Kidney epithelial cell (primary cell): ENCODE measurements around the gene TSHZ2. TPM values are rescaled to one million over a fixed set of nuclear protein-coding genes. Genes with fewer than 3 reads are reported as not detected.

Source experiments
- DNase-seq: peaks from one replicate; pipeline ENCODE4 v3.0.0-alpha.2; 2010; ENCODE audit warnings: low read depth
- H3K27me3 ChIP-seq: 2 replicates; pipeline ENCODE4 v1.6.0; 2011; ENCODE audit warnings: low read length; ENCODE audit not compliant: control insufficient read depth, insufficient read depth
- H3K36me3 ChIP-seq: 2 replicates; pipeline ENCODE4 v1.5.1; 2011; ENCODE audit warnings: low read length; ENCODE audit not compliant: control insufficient read depth, insufficient read depth
- H3K4me3 ChIP-seq: 2 replicates; pipeline ENCODE4 v1.5.1; 2011; ENCODE audit warnings: low read depth, mild to moderate bottlenecking, control low read depth, low read length
- total RNA-seq: library from RNA; depleted of rRNA; stranded (reverse); fragments of >200 nt; gene quantifications from 2 replicates; pipeline ENCODE4 v1.2.3, GENCODE V29; 2015
- TF ChIP-seq, protein P1 (sequence below): IDR thresholded peaks from 2 replicates; pipeline ENCODE4 v1.5.1; 2011; ENCODE audit warnings: mild to moderate bottlenecking, moderate library complexity, low read length, control low read depth, inconsistent platforms; ENCODE audit not compliant: insufficient read depth, poor library complexity, severe bottlenecking

The TSHZ2 gene
- total RNA-seq, 1 donor from 2014 or later, result 1.0 TPM

DNA sequence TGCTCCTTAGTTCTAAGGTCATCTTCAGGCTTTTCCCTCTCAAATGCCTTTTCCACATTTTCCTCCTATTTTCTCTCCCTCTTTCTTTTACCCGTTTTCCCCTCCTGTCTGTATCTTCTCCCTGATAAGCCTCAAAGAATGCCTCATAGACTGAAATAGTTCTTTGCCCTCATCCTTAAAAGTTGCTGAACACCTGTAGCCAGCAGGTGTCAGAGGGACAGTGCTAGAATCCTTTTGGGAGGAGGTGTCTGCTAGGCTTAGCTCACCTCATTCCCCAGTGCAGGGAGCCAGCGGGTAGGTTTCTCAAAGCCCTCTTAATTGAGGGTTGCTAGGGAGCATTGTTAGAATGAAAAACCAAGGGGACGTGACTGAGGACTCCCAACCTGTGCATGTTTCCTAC lies 204.0 kb downstream of the TSHZ2 start:
- no peak for DNase-seq
- Histone ChIP-seq H3K4me3 (no peak overlapping the region), H3K27me3 (no peaks in the 10 kb centered on the region), H3K36me3 (no peaks in the 10 kb centered on the region)
- TF ChIP-seq, protein P1, sequence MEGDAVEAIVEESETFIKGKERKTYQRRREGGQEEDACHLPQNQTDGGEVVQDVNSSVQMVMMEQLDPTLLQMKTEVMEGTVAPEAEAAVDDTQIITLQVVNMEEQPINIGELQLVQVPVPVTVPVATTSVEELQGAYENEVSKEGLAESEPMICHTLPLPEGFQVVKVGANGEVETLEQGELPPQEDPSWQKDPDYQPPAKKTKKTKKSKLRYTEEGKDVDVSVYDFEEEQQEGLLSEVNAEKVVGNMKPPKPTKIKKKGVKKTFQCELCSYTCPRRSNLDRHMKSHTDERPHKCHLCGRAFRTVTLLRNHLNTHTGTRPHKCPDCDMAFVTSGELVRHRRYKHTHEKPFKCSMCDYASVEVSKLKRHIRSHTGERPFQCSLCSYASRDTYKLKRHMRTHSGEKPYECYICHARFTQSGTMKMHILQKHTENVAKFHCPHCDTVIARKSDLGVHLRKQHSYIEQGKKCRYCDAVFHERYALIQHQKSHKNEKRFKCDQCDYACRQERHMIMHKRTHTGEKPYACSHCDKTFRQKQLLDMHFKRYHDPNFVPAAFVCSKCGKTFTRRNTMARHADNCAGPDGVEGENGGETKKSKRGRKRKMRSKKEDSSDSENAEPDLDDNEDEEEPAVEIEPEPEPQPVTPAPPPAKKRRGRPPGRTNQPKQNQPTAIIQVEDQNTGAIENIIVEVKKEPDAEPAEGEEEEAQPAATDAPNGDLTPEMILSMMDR, result no peak

DNA sequence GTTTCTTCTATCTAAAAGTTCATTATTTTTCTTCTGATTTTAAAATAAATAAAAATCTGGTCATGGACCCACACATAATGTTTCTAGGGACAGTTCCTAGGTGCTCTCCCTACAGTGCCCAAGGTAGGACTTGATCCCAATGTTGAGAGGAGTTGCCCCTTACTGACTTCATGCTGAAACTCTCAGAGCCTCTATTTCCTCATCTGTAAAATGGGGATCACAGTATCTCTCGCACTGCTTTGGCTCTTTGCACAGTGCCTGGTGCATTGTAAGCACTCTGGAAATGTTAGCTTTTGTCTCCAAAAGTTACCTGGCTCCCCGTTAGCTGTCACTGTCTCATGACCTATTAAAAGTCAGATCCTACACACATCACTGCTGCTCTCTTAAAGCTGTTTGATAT lies 205.5 kb downstream of the TSHZ2 start:
- H3K36me3 ChIP-seq, result no peaks in the 10 kb centered on the region
- TF ChIP-seq, protein P1, result no peak
- H3K27me3 ChIP-seq, result no peaks in the 10 kb centered on the region
- DNase-seq, result no peak
- no peak overlapping the region for H3K4me3 ChIP-seq

DNA sequence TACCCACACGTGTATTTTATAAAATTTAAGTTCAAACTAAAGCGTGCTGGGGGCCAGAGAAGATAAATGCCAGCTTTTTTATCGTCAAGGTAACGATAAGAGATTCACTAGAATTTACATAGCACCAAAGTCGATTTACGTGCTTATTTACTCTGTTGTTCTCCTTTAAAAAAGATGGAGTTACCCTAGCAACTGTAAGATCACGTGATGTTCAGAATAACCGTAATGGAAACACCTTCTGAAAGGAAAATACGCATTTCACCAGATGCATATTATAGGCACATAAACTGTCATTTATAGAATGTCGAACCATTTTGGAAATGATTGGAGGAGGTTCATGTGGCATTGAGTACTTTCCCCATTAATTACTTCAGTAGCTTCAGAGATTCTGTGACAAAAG lies 207.6 kb downstream of the TSHZ2 start:
- TF ChIP-seq, protein P1, result no peak
- H3K4me3 ChIP-seq, result no peak overlapping the region
- no peak for DNase-seq
- no peaks in the 10 kb centered on the region for H3K27me3 ChIP-seq
- H3K36me3 ChIP-seq, result no peaks in the 10 kb centered on the region

DNA sequence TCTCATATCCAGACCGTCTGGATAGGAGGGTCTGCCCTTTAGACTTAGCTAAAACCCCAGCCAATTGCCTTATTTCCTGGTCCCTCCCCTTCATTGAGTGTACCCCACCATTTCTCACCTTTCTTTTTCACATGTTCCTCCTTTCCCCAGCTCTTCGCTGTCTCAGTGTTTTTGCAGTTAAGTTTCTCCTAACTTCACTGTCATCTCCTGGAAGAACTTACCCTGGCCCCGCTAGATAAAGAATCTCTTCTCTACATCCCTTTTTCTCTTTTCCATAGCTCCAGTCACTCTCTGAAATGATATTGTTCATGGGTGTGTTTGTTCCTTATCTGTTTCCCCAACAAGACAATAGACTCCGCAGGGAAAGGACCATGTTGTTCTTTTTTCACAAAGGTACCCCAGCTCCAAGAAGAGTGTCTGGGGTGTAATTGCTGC lies 208.8 kb downstream of the TSHZ2 start:
- no peak for DNase-seq
- Histone ChIP-seq H3K27me3 (no peaks in the 10 kb centered on the region), H3K36me3 (no peaks in the 10 kb centered on the region), H3K4me3 (no peak overlapping the region)
- TF ChIP-seq, protein P1, result no peak

DNA sequence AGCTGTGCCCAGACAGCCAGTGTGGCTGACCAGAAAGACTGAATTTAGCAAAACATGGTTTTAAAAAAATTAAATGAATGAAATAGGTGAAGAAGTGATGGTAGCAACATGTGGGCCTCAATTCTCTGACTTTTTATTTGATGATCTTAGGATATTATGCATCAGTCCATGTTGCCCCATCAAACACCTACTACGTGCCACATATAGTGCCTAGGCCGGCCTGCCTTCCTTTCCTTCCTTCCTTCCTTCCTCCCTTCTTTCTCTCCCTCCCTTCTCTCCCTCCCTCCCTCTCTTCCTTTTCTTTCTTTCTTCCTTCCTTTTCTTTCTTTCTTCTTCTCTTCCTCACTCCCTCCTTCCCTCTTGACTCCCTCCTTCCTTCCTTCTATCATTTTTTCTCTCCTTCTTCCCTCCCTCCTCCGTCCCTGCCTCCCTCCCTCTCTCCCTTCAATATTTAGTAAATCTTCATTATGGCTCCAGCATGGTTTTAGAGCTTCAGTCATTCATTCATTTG lies 209.8 kb downstream of the TSHZ2 start:
- H3K27me3 ChIP-seq, result peaks cover 2% of the 10 kb centered on the region
- no peaks in the 10 kb centered on the region for H3K36me3 ChIP-seq
- no peak for DNase-seq
- H3K4me3 ChIP-seq, result no peak overlapping the region
- TF ChIP-seq, protein P1, result no peak

DNA sequence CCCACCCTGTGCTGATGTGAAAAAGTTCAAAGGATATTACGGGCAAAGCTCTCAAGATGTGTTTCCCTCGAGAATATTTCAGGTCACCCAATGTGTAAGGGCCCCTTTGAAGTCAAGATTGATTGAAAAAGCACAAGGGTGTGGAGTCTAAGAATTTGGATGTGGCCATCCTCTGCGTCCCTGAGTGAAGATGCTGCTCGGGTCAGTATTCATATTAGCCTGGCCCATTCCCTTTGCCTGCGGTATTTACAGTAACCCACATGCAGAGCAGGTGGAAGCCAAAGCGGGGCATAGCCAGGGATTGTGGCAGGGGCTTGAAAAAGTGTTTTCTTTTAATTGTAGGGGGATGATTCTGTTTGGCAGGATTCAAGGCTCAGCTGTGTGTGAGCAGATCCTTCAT lies 211.0 kb downstream of the TSHZ2 start:
- TF ChIP-seq, protein P1, result no peak
- Histone ChIP-seq H3K27me3 (peaks cover 2% of the 10 kb centered on the region), H3K4me3 (no peak overlapping the region), H3K36me3 (no peaks in the 10 kb centered on the region)
- no peak for DNase-seq
